Loucy (cell line): ENCODE results near the gene SLC27A2.

Source experiments
- H2AFZ ChIP-seq: fragments of 200-600 bp; sonication (generic); 2 replicates; pipeline ENCODE4 v1.6.0; 2016; ENCODE audit warnings: antibody characterized with exemption, mild to moderate bottlenecking, low read length, moderate library complexity
- H3F3A ChIP-seq: fragments of 200-600 bp; 2 replicates; pipeline ENCODE4 v1.6.0; 2016; ENCODE audit warnings: antibody characterized with exemption, low read depth, mild to moderate bottlenecking
- H3K27me3 ChIP-seq: fragments of 200-600 bp; sonication (generic); 2 replicates; pipeline ENCODE4 v1.6.1; 2014; ENCODE audit warnings: low read length, mild to moderate bottlenecking; ENCODE audit not compliant: insufficient read depth, poor library complexity, severe bottlenecking
- H3K36me3 ChIP-seq: fragments of 200-600 bp; sonication (generic); 2 replicates; pipeline ENCODE4 v1.6.1; 2016; ENCODE audit warnings: low read length; ENCODE audit not compliant: insufficient read depth
- H3K4me1 ChIP-seq: fragments of 200-600 bp; sonication (generic); 2 replicates; pipeline ENCODE4 v1.5.1; 2014; ENCODE audit warnings: low read length, mild to moderate bottlenecking; ENCODE audit not compliant: insufficient read depth, poor library complexity, severe bottlenecking
- H3K4me2 ChIP-seq: fragments of 200-600 bp; sonication (generic); 2 replicates; pipeline ENCODE4 v1.6.0; 2014; ENCODE audit warnings: antibody characterized with exemption, low read length, low read depth, mild to moderate bottlenecking; ENCODE audit not compliant: poor library complexity, severe bottlenecking
- H3K4me3 ChIP-seq: fragments of 200-600 bp; sonication (generic); 2 replicates; pipeline ENCODE4 v1.5.1; 2014; ENCODE audit warnings: low read length, mild to moderate bottlenecking, mixed read lengths; ENCODE audit not compliant: poor library complexity, severe bottlenecking
- H3K79me2 ChIP-seq: fragments of 200-600 bp; sonication (generic); 2 replicates; pipeline ENCODE4 v1.6.1; 2014; ENCODE audit warnings: low read length; ENCODE audit not compliant: insufficient read depth
- H3K9ac ChIP-seq: fragments of 200-600 bp; sonication (generic); 2 replicates; pipeline ENCODE4 v1.6.0; 2014; ENCODE audit warnings: mild to moderate bottlenecking, low read depth, low read length, moderate library complexity; ENCODE audit not compliant: poor library complexity, severe bottlenecking
- H3K9me2 ChIP-seq: fragments of 200-600 bp; sonication (generic); replicated peaks from 2 replicates; pipeline ENCODE4 v1.6.1; 2016; ENCODE audit warnings: low read depth, low read length, mixed read lengths
- H3K9me3 ChIP-seq: fragments of 200-600 bp; sonication (generic); 2 replicates; pipeline ENCODE4 v1.6.1; 2014; ENCODE audit warnings: mild to moderate bottlenecking, antibody characterized with exemption, low read length, low read depth; ENCODE audit not compliant: insufficient read depth
- H4K20me1 ChIP-seq: fragments of 200-600 bp; sonication (generic); 2 replicates; pipeline ENCODE4 v1.6.0; 2014; ENCODE audit warnings: antibody characterized with exemption, low read length, mild to moderate bottlenecking; ENCODE audit not compliant: insufficient read depth, poor library complexity, severe bottlenecking
- EZH2phosphoT487 ChIP-seq: fragments of 200-600 bp; IDR thresholded peaks from 2 replicates; pipeline ENCODE4 v1.6.1; 2018; ENCODE audit warnings: antibody characterized with exemption, mild to moderate bottlenecking, moderate library complexity, borderline replicate concordance
- TF ChIP-seq, protein P1 (sequence below): fragments of 200-600 bp; sonication (generic); conservative IDR thresholded peaks from 2 replicates; pipeline ENCODE4 v1.5.1; 2014; ENCODE audit warnings: mild to moderate bottlenecking, antibody characterized with exemption, low read length

The SLC27A2 gene

DNA sequence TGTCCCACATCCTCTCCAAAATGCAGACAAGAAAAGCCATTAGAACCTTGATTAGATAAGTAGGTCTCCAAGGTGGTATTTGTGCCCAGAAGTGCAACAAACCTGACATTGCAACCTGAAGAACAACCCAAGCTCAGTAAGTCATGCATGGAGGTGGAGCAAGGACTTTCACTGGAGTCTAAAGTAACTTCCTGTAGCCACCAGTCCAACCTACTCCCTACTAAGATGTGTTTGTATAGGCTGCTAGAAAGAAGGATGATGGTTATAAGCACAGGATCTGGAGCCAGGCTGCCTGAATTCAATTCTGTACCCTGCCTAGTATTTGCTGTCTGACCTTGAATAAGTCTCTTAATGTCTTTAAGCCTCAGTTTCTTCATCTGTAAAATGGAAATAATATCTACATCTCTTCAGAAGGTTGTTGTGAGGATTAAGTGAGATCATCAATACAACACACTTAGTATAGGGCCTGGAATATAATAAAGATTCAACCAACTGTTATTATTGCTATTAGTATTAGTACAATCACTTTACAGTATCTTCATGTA, 51.3 kb downstream of the SLC27A2 start:
- Histone ChIP-seq H3K4me1 (peaks cover 10% of the 10 kb centered on the region), H3K4me3 (no peak overlapping the region), H3K27me3 (no peaks in the 10 kb centered on the region), H3K4me2 (no peak overlapping the region), H2AFZ (peak overlapping the region; percentile 64), H3K79me2 (no peaks in the 10 kb centered on the region), H3K36me3 (no peaks in the 10 kb centered on the region), H4K20me1 (no peaks in the 10 kb centered on the region), H3K9ac (no peak overlapping the region), H3K9me2 (no peaks in the 10 kb centered on the region), H3F3A (no peaks in the 10 kb centered on the region), H3K9me3 (no peaks in the 10 kb centered on the region)
- TF ChIP-seq EZH2phosphoT487: no peak
- TF ChIP-seq, protein P1, sequence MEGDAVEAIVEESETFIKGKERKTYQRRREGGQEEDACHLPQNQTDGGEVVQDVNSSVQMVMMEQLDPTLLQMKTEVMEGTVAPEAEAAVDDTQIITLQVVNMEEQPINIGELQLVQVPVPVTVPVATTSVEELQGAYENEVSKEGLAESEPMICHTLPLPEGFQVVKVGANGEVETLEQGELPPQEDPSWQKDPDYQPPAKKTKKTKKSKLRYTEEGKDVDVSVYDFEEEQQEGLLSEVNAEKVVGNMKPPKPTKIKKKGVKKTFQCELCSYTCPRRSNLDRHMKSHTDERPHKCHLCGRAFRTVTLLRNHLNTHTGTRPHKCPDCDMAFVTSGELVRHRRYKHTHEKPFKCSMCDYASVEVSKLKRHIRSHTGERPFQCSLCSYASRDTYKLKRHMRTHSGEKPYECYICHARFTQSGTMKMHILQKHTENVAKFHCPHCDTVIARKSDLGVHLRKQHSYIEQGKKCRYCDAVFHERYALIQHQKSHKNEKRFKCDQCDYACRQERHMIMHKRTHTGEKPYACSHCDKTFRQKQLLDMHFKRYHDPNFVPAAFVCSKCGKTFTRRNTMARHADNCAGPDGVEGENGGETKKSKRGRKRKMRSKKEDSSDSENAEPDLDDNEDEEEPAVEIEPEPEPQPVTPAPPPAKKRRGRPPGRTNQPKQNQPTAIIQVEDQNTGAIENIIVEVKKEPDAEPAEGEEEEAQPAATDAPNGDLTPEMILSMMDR: no peak

DNA sequence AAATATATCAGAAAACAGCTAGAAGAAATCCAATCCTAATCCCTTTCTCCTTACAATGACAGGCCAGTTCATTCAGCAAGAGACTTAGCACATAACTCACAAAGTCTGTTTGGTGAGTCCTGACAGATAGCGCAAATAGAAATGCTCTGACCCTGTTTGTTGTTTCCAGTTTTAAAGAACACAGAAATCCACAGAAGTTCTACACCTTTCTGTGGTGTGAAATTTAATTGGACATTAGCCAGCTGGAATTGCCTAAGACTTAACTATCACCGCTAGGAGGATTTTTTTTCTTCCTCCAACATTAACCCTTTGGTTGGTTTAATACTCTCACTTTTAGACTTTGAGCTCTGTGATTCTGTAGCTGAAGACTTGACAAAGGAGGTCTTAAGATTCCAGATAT, 52.8 kb downstream of the SLC27A2 start:
- no peaks in the 10 kb centered on the region for H3K27me3 ChIP-seq
- no peak overlapping the region for H3K9ac ChIP-seq
- no peak overlapping the region for H3K4me2 ChIP-seq
- H3K9me2 ChIP-seq: no peaks in the 10 kb centered on the region
- TF ChIP-seq, protein P1: no peak
- TF ChIP-seq EZH2phosphoT487: no peak
- H3F3A ChIP-seq: no peaks in the 10 kb centered on the region
- no peaks in the 10 kb centered on the region for H3K79me2 ChIP-seq
- no peaks in the 10 kb centered on the region for H4K20me1 ChIP-seq
- H3K36me3 ChIP-seq: no peaks in the 10 kb centered on the region
- peaks cover 10% of the 10 kb centered on the region for H3K4me1 ChIP-seq
- H2AFZ ChIP-seq: no peak overlapping the region
- no peak overlapping the region for H3K4me3 ChIP-seq
- H3K9me3 ChIP-seq: no peaks in the 10 kb centered on the region

DNA sequence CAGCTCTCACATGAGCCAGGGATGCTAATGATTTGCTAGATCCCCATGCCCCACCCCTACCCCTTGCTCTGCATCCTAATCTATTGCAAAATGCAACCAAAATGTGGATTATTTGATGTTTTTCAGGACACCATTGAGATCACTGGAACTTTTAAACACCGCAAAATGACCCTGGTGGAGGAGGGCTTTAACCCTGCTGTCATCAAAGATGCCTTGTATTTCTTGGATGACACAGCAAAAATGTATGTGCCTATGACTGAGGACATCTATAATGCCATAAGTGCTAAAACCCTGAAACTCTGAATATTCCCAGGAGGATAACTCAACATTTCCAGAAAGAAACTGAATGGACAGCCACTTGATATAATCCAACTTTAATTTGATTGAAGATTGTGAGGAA, 53.8 kb downstream of the SLC27A2 start:
- H3F3A ChIP-seq: no peaks in the 10 kb centered on the region
- H3K4me2 ChIP-seq: no peak overlapping the region
- no peak overlapping the region for H3K4me3 ChIP-seq
- no peaks in the 10 kb centered on the region for H3K9me3 ChIP-seq
- no peaks in the 10 kb centered on the region for H4K20me1 ChIP-seq
- H3K4me1 ChIP-seq: peaks cover 10% of the 10 kb centered on the region
- 0 out of 2 replicates have a peak overlapping the region, but pooled peaks have one; percentile 7 for H2AFZ ChIP-seq
- H3K36me3 ChIP-seq: no peaks in the 10 kb centered on the region
- no peaks in the 10 kb centered on the region for H3K27me3 ChIP-seq
- no peak overlapping the region for H3K9ac ChIP-seq
- H3K79me2 ChIP-seq: no peaks in the 10 kb centered on the region
- no peaks in the 10 kb centered on the region for H3K9me2 ChIP-seq
- no peak for TF ChIP-seq EZH2phosphoT487
- TF ChIP-seq, protein P1: no peak
